Stimulated activated naive CD8-positive, alpha-beta T cell treated with anti-CD3 and anti-CD28 coated beads, Interleukin-15, Interleukin-2, amounts not matched to agents 100 ng/mL and 50 ng/mL, for 24 hours (primary cell): ENCODE measurements around the gene NXPH4.

Experiments
- H3K27ac Mint-ChIP-seq: one replicate; pipeline ENCODE4 v1.8.0; 2021; ENCODE audit warnings: mild to moderate bottlenecking, mixed read lengths
- H3K27me3 Mint-ChIP-seq: one replicate; pipeline ENCODE4 v1.8.0; 2021; ENCODE audit warnings: mixed read lengths
- H3K36me3 Mint-ChIP-seq: one replicate; pipeline ENCODE4 v1.8.0; 2021; ENCODE audit warnings: low read depth, mixed read lengths
- H3K4me1 Mint-ChIP-seq: one replicate; pipeline ENCODE4 v1.8.0; 2021; ENCODE audit warnings: low read depth, mixed read lengths
- H3K4me3 Mint-ChIP-seq: one replicate; pipeline ENCODE4 v1.8.0; 2021; ENCODE audit warnings: mild to moderate bottlenecking, mixed read lengths
- H3K9me3 Mint-ChIP-seq: one replicate; pipeline ENCODE4 v1.8.0; 2021; ENCODE audit warnings: mixed read lengths

Gene NXPH4

DNA sequence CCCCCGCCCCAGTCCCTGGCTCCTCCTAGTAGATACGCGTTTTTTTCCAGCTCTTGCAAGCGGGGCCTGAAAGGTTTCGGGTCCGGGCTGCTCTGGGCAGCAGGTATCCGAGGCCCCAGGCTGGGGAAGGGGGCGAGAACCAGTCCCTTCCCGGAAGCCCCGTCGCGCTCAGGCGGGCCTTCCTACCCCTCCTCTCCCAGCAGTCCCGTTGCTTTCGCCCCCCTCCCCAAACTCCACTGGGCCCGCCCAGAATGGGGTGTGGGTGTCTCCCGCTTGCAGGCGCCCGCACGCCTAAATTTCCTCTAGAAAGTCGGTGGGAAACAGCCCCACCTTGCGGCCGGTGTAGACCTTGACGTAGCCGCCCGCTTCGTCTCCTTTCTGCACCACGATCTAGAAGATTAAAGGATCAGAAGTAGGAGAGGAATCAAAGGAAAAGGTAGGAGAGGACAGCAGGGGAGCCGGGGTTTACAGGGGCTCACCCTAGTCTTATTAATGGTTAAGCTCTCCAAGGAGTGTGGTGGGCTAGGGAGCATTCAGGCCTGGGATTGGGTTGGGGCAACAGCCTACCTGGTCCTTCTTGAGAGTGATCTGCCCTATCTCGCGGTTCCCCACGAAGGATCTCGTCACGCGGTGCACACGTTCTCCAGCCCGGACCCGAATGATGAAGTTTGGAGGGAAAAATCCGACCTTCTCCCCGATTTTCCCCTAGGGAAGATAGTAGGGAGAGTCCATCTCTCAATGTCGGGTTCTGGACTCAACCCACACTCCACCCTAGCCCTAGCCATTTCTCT, 27.1 kb downstream of the NXPH4 start:
- H3K4me3 Mint-ChIP-seq: peak overlapping the region; percentile 56
- peaks cover 47% of the 10 kb centered on the region for H3K27me3 Mint-ChIP-seq
- peaks cover 6% of the 10 kb centered on the region for H3K36me3 Mint-ChIP-seq
- no peak overlapping the region for H3K27ac Mint-ChIP-seq
- peaks cover 55% of the 10 kb centered on the region for H3K4me1 Mint-ChIP-seq
- no peaks in the 10 kb centered on the region for H3K9me3 Mint-ChIP-seq

DNA sequence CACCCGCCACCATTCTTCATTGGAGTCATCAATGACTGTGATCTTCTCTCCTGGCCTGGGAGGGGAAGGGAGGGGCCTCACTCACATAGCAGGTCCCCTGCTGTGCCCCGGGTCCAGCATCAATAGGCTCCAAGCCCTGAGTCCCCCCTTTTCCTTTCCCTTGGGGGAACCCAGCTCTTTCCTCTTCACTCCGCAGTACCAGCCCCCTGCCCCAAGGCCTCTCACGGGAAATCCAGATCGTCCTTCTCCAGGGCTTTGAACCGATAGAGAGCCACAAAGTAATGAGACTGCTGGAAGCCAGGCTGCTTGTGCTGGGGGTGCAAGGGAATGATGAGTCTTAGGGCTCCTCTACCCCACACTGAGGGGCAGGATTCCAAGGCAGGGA, 27.7 kb downstream of the NXPH4 start:
- no peaks in the 10 kb centered on the region for H3K9me3 Mint-ChIP-seq
- peaks cover 56% of the 10 kb centered on the region for H3K4me1 Mint-ChIP-seq
- no peak overlapping the region for H3K4me3 Mint-ChIP-seq
- H3K27me3 Mint-ChIP-seq: peaks cover 44% of the 10 kb centered on the region
- no peak overlapping the region for H3K27ac Mint-ChIP-seq
- peaks cover 6% of the 10 kb centered on the region for H3K36me3 Mint-ChIP-seq

DNA sequence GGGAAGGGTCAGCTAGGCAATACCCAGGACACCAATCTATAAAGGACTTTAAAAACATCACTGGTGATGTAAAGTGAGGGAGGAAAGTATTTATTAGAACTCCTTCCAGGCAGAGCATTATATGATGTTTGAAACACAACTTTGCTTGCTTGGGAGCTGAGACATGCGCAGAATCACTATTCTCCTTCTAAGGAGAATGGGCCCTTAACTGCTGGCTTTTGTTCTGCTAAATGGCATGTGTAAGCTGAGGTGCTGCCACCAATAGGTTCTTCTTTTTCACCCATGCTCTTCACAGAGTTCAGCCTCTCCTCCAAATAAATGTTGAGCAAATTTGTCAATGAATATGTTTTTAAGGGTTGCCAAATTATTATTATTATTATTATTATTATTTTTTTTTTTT, 30.4 kb downstream of the NXPH4 start:
- Mint-ChIP-seq H3K36me3 (peaks cover 6% of the 10 kb centered on the region), H3K9me3 (no peaks in the 10 kb centered on the region), H3K27me3 (peaks cover 21% of the 10 kb centered on the region), H3K4me1 (peaks cover 30% of the 10 kb centered on the region), H3K4me3 (no peak overlapping the region), H3K27ac (no peak overlapping the region)

DNA sequence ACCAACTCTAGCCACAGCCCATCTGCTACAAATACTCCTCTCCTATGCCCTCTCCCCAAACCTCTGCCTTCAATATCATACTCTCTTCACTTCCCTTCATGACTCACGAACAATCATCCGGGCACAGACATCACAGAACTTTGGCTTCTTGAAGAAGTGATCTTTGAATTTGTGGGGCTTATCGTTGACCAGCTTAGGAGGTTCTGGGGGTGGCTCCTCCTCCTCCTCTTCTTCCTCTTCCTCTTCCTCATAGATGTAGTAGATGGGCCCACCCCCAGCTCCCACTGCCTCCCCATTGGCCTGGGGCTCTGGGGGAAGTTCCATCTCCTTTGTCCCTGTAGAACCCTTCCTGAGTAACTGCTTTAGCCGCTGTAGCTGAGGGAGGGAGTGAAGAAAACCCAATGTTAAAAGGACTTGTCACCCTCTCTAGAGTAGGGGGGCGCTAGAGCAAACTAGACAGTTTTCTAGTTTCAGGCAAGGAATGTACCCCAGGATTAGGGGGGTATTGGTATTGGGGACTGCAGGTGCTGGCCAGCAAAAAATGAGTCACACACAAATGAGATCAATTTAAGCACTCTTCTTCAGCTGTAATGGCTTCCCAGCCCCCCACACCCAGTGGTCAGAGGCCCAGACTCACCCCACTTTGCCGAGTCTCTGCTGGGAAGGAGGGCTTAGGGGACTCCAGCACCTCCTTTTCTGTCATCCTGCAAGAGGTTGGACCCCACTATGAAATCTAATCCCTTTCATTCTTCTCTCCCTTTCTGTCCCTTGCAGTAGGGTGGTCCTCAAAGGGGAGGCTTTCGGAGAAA, 32.5 kb downstream of the NXPH4 start:
- Mint-ChIP-seq H3K9me3 (no peaks in the 10 kb centered on the region), H3K27ac (no peak overlapping the region), H3K4me3 (peak overlapping the region; percentile 45), H3K27me3 (peaks cover 9% of the 10 kb centered on the region), H3K4me1 (peaks cover 12% of the 10 kb centered on the region), H3K36me3 (peaks cover 10% of the 10 kb centered on the region)

DNA sequence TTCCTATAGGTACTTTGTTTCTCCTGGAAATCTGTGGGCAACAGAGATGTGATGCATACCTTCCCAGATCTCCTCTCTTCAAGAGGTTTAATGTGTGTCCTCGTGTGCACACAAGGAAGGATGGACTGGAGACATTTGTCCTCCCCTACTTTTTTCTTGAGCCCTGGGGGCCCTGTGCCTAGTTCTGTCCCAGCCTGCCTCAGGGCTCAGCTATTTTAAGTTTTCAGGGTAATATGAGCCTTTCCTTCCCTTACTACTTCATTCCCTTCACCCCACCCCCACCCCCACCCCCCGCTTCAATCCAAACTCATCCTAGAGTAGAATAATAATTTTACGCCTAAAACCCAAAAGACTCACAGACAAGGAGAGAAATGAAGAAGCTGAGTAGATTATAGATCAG, 33.9 kb downstream of the NXPH4 start:
- peaks cover 14% of the 10 kb centered on the region for H3K36me3 Mint-ChIP-seq
- no peak overlapping the region for H3K27ac Mint-ChIP-seq
- no peaks in the 10 kb centered on the region for H3K9me3 Mint-ChIP-seq
- H3K4me1 Mint-ChIP-seq: peaks cover 7% of the 10 kb centered on the region
- no peak overlapping the region for H3K4me3 Mint-ChIP-seq
- no peaks in the 10 kb centered on the region for H3K27me3 Mint-ChIP-seq

DNA sequence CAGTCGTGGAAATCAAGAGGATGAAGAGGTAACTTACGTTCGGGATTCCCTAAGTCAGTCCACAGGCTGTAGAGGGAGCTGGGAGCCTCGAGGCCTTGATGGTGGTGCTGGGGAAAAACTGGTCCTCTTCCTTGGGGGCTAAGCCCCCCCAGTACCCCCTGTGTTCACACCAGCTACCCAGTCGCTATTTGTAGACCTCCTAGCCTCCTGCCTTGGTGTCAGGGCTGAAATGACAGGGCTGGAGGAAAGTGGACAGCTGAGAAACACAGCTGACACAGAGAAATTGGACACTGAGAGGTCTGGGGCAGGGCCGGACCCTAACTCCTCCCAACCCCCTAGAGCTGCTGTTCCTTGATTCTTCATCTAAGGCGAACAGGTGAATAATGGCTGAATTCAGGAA, 34.4 kb downstream of the NXPH4 start, which contains the start of gene STAC3:
STAC3 (minus strand) TSS at position 232 of the 400 bp plus-strand sequence. CDS start 1,551 bp downstream, outside the sequence.
- peaks cover 18% of the 10 kb centered on the region for H3K36me3 Mint-ChIP-seq
- no peaks in the 10 kb centered on the region for H3K9me3 Mint-ChIP-seq
- no peak within 1 kb of the TSS for H3K4me3 Mint-ChIP-seq
- H3K27ac Mint-ChIP-seq: no peak within 1 kb of the TSS
- H3K4me1 Mint-ChIP-seq: peaks cover 7% of the 10 kb centered on the region
- no peaks in the 10 kb centered on the region for H3K27me3 Mint-ChIP-seq

DNA sequence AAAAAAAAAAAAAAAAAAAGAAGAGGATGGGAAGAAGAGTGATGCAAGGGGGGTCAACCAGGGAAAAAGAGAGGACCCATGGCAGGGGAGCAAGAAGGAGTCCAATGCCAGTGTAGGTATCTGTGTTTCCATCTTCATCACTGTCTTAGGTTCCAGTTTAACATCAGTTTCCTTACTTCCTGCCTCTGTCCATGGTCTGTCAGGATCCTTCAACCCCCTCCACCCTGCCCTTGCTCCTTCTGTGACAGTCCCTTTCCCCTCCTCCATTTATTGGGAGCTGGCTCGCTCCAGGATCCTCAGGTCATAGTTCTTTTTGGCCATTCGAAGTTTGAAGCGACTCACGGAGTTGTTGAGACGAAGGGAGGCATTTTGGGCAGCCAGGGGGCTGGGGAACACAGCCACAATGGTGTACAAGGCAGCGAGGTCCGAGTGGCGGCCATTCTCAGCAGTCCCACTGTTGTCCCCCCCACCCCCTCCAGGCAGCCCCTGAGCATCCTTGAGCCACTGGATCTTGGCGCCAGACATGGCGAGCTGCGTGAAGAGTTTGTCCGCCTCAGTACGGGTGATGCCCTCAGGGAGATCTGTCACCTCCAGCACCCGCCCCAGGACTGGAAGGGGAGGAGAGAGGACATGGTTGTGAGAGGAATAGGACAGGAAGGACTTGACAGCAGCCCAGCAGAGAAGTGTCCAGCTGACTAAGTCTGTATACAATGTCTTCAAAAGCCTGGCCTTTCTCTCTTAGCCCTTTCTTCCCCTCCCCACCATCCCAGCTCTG, 38.1 kb downstream of the NXPH4 start:
- no peak overlapping the region for H3K27ac Mint-ChIP-seq
- peaks cover 21% of the 10 kb centered on the region for H3K36me3 Mint-ChIP-seq
- no peaks in the 10 kb centered on the region for H3K9me3 Mint-ChIP-seq
- H3K27me3 Mint-ChIP-seq: no peaks in the 10 kb centered on the region
- H3K4me1 Mint-ChIP-seq: no peaks in the 10 kb centered on the region
- no peak overlapping the region for H3K4me3 Mint-ChIP-seq

DNA sequence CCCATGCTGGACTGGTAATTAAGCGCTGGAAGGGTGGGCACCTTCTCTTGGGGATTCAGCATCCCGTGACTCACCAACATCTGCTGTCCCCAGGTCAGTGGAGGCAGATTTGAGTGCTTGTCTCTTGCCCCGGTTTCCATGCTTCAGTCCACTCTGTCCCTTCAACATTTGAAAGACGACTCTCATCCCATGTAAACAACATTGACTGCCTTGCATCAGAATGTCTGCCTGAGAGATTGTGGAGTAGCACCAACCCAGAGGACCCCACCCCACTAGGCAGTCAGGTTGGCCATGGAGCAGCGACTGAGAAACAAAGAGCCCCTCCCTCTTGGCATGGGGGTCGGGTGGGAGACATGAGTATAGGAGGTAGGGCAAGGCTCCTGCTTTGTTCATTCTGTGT, 39.3 kb downstream of the NXPH4 start:
- no peak overlapping the region for H3K4me3 Mint-ChIP-seq
- H3K27me3 Mint-ChIP-seq: no peaks in the 10 kb centered on the region
- H3K36me3 Mint-ChIP-seq: peaks cover 21% of the 10 kb centered on the region
- no peaks in the 10 kb centered on the region for H3K4me1 Mint-ChIP-seq
- no peak overlapping the region for H3K27ac Mint-ChIP-seq
- H3K9me3 Mint-ChIP-seq: no peaks in the 10 kb centered on the region

DNA sequence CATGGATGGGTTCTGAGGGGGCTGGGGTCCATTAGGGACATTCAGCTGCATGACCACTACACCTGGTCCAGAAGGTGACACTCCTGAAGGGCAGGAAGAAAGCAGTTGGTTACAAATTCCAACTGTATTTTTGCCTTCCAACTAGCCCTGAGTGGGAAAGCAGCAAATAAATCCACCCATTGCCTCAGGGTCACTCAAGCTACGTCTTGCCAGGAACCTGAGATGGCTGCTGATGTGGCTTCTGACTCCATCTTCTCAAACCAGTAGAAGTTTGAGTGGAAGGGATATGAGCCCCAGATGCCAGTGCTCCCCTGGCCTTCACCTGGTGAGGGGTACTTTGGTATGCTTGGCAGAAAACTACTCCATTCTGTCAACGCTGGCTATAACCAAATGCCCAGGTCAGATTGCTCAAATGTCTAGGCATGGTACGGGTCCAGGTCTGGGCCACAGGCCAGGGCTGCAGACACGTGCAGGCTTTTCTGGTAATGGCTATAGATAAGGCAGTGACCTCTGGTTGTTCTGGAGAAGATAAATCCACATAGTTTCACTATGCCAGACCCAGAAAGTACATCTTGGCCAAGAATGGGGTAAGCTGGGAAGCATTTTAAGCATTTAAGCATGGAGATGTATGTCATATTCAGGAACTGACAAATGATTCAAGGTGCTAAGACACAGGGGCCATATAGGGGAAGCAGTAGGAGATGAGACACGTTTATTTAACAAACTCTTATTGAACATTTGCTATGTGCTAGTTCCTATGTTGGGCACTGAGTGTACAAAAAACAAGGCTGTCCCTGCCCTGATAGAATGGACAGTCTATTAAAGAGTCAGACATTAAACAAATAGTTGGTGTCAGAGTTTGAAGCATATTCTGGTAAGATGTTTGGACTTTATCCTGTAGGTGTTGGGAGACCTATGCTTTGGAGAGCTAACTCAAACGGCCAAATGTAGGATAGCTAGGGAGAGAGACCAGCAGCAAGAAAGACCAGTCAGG, 42.7 kb downstream of the NXPH4 start:
- Mint-ChIP-seq H3K27me3 (no peaks in the 10 kb centered on the region), H3K27ac (no peak overlapping the region), H3K4me3 (no peak overlapping the region), H3K9me3 (no peaks in the 10 kb centered on the region), H3K36me3 (peaks cover 25% of the 10 kb centered on the region), H3K4me1 (no peaks in the 10 kb centered on the region)

DNA sequence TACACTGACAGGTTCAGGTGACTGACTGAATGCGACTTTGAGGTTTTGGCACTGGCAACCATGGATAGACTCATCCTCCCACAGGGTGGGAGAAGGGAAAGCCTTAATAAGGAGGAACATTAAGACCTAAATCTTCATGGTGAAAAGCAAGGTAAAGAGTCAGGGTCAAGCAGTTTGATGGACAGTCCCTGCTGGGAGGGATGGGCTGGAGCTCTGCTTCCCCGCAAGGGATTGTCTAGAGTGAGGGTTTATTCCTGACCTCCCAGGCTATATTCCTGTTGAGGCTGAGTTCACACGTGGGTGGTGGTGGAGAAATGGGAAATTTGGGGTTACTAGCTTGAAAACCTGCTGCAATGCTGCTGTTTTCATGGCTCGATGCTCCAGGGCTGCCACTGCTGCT, 43.8 kb downstream of the NXPH4 start:
- H3K27ac Mint-ChIP-seq: no peak overlapping the region
- H3K36me3 Mint-ChIP-seq: peaks cover 26% of the 10 kb centered on the region
- H3K4me1 Mint-ChIP-seq: no peaks in the 10 kb centered on the region

DNA sequence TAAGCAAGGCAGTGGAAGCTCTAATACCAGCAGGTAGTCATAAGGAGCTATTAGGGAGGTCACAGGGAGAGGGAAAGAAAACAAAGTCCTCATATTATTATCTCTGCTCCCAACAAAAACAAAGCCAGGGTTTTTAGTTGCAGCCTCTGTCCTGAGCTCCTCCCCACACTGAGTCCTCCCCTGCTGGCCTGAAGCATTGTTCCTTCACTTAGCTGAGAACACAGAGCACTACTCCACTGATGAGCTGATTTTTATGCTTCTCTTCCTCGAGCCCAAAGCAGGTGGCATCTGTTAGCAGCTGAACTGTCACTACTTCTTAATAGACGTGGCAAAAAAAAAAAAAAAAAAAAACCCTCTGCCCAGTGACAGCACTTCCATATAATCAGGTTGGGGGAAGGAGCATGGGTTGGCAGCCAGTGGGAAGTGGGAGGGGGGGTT, 44.9 kb downstream of the NXPH4 start:
- peaks cover 18% of the 10 kb centered on the region for H3K36me3 Mint-ChIP-seq
- H3K9me3 Mint-ChIP-seq: no peaks in the 10 kb centered on the region
- no peaks in the 10 kb centered on the region for H3K4me1 Mint-ChIP-seq
- H3K27ac Mint-ChIP-seq: no peak overlapping the region
- no peaks in the 10 kb centered on the region for H3K27me3 Mint-ChIP-seq
- H3K4me3 Mint-ChIP-seq: no peak overlapping the region

More for the DNA sequence above, 43.8 kb downstream of the NXPH4 start:
- Mint-ChIP-seq H3K27me3 (no peaks in the 10 kb centered on the region), H3K4me3 (no peak overlapping the region), H3K9me3 (no peaks in the 10 kb centered on the region)

DNA sequence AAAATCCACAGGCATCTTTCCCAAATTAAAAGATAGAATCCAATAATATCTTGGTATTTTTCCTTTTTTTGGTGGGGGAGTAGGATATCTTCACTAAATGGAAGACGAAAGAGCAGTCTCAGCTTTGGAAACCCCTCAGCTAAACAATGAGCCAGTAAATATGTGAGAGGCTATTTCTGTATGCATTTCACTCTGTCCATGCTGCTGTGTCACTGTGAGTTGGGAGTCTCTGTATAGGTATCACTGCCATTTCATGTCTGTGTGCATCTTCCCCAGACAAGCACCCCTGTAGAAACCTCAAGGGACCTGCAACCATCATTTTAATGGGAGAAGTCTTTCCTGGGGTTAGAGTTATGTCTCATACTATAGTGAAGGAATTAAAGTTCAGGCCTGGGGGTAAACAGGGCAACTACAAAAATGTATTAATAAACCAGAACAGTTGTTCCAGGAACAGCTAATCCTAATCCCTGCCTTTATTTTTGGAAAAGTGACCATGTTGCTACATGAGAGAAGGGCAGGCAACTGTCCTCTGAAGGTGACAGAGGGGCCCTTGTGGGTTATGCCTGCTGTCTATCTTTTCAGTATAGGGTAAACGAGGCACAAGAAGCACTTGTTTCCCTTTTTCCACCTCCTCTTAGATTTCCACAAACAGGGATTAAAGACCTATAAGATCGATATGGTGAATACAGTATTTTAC, 45.7 kb downstream of the NXPH4 start:
- Mint-ChIP-seq H3K9me3 (no peaks in the 10 kb centered on the region), H3K27ac (no peak overlapping the region), H3K27me3 (no peaks in the 10 kb centered on the region), H3K36me3 (peaks cover 22% of the 10 kb centered on the region), H3K4me1 (no peaks in the 10 kb centered on the region), H3K4me3 (no peak overlapping the region)

DNA sequence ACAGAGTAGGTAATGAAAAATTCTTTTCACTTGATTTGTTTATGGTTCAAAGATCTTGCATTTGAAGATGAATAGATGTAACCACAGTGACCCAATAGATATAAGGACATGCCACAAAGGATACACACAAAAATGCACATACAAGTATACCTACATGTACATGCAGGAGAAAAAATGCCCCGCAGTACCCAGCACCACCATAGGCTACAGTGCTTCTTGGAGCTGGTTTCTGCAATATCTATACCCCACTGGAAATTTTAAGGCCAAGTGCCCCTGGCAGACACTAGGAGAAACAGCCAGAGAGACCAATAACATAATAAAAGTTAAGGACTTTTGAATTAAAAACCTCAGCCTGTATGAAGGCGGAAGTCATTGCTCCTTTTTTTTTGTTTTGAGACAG, 46.5 kb downstream of the NXPH4 start:
- Mint-ChIP-seq H3K4me3 (no peak overlapping the region), H3K4me1 (peaks cover 4% of the 10 kb centered on the region), H3K9me3 (no peaks in the 10 kb centered on the region), H3K36me3 (peaks cover 28% of the 10 kb centered on the region), H3K27me3 (no peaks in the 10 kb centered on the region), H3K27ac (no peak overlapping the region)
